Activated CD4-positive, CD25-positive, alpha-beta regulatory T cell treated with anti-CD3 and anti-CD28 coated beads, Interleukin-2, amount 50 U/mL, for 16 hours (primary cell): Measurements from ENCODE around the gene ROR2.

ENCODE experiments used
- DNase-seq: peaks from one replicate; pipeline ENCODE4 v3.0.0-alpha.2; 2020; ENCODE audit warnings: low read depth, low spot score

Gene ROR2

DNA sequence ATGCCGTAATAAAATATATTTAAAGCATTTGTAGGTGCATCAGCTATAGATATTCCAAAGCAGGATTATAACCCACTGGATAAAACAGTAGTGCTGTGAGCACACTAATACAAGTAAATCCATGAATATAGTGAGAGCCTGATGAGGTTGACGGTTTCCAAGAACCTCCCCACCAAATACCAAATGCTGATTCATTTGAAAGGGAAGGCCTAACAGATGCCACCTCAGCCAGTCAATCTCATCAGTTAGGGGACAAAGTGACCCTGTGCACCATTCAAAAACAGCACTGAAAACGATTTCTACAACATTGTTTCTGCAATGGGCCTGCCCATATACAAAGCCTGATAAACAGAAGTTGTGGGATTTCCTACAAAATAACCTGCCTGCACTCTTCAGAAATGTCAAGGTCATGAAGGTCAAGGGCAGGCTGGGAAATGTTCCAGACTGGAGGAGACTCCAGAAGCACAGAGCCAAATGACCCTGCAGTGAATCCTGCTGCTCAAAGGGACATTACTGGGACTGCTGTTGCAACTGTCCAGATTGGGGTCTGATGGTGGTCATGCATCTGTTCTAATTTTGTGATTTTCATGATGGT lies 69.6 kb downstream of the ROR2 start:
- no peak for DNase-seq

DNA sequence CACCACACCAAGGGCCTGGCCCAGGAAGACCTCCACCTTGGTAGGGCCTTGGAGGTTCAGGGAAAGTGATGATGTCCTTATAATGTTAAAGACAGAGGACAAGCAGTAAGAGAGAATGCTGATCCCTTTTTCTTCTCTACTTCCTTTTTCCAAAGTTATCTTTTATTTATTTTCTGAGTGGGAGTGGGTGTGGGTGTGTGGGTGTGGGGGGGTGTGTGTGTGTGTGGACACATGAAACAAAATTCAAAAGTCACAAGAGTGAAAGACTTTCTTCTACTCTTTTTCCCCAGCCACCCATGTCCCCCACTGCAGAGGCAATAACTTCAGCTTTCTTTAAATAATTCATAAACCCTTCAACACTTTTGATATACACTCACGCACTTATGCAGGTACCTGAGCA lies 70.8 kb downstream of the ROR2 start:
- no peak for DNase-seq

DNA sequence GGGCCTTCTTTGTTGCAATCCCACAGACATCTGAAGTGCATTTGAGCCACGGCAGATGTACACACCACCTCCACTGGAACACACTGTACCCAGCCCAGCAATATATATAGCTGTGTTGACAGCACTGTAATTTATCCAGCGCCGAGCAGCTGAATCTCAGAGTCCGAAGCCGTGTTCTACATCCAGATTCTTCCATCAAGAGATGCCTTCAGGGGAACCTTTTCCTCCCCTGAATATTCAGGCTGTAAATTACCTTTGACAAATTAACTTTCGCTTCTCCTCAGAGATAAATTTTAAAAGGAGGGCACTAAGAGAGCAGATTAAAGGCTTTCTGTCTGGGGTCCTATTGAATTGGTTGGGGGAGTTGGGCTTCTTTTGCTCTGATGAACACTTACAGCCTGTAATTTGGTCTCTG lies 76.4 kb downstream of the ROR2 start:
- DNase-seq: no peak

DNA sequence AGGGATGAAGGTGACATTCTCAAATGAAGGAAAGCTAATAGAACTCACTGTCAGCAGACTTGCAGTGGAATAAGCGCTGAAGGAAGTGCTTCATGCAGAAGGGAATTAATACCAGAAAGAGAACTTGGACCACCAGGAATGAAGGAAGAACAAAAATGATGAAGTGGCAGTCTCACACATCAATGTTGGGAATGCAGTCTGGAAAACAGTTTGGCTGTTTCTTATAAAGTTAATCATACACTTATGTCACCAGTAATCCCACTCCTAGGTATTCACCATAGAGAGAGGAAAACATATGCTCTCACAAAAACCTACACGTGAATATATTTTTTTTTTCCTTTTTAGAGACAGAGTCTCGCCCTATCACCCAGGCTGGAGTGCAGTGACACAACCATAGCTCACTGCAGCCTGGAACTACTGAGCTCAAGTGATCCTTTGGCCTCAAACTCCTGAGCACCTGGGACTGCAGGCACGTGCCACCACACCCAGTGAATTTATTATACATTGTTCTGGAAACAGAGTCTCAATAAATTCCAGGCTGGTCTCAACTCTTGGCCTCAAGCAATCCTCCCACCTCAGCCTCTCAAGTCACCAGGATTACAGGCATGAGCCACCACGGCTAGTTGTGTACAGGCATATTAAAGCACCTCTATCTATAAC lies 81.2 kb downstream of the ROR2 start:
- no peak for DNase-seq

DNA sequence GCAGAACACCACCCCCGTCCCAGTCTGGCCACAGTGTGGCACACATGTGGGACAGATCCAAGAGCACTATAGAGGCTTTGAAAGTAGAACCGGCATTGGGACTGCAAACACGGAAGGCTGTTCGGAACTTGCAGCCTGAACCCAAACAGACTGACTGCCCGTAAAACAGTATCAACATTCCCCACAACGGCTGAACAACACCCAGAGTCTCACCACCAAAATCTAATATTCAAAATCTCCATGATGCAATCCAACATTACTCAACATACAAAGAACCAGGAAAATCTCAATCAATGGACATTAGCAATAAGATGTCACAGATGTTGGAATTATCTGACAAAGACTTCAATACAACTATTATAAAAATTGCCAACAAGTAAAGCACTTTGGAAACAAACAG lies 82.3 kb downstream of the ROR2 start:
- no peak for DNase-seq

DNA sequence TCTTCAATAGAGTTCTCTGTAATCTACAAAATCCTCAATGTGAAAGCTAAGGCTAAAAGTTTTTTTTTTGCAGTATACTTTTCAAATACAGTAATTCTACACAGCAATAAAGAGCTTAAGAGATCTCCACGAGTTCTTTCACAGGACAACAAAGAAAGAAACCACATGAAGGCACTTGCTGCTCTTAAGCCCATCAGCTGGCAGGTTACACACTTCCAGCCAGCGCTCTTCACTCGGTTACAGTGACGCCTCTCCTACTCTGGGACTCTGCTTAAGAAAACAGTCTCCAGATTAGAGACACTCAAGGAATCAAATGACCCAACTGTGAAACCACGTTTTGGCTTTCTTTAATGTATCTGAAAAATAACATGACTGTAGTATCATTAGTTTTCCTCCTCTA lies 85.0 kb downstream of the ROR2 start:
- no peak for DNase-seq

DNA sequence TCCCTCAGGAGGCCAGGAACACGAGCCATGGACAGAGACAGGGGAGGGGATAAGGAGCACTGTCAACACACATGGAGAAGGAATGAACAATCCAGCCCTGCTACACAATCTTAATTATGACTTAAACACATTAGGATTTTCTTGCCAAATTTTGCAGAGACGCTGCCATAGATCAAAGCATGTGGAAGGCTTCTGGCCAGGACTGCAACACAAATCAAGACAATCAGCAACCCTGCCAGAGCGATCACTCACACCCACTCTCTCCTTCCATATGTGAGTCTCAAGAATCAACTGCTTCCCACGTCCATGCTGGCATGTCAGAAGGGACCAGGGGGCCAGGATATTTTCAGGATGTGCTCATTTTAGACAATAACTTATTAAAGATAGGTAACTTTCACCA lies 85.6 kb downstream of the ROR2 start:
- no peak for DNase-seq

DNA sequence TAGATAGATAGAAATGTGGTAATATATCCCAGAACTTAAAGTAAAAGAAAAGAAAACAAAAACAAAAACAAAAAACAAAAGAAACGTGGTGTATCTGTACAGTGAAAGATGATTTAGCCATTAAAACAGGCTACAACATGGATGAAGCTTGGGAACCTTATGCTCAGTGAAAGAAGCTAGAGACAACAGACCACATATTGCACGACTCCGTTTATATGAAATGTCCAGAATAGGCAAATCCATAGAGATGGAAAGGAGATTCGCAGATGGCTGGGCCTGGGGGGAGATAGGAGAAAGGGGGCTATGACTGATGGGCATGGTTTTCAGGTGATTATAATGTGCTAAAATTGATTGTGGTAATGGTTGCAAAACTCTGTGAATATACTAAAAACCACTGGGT lies 86.6 kb downstream of the ROR2 start:
- no peak for DNase-seq

DNA sequence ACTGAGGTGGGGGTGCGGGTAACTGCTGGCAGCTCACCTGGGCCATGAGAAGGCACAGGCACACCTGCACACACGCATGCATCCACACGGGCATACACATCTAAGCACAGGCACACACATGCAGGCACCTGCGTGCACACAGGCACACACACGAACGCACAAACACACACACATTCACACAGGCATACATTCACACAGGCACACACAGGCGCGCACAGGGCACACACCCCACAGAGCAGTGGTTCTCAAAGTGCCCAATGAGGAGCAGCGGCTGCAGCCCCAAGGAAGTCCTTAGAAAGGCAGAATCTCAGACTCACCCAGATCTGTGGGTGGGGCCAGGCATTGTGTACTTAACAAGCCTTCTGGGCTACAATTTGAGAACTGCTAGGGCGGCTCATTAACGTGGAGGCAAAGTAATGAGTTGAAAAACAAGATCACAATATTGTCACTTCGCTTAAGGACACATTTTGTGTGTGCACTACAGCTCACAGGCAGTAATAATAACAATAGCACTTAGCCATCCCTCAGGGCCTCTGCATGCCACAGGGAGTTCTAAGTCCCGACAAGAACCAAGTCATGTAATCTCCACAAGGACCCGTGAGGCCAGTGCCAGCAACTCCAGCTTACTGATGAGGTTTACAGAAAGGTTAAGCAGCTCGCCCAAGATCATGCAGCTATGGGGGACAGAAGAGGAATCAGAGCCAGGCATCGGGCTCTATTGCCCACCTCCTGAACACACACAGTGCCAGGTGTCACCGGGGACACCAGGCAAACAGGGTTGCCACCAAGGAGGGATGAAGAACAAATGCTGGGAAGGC lies 91.6 kb downstream of the ROR2 start:
- DNase-seq: no peak

DNA sequence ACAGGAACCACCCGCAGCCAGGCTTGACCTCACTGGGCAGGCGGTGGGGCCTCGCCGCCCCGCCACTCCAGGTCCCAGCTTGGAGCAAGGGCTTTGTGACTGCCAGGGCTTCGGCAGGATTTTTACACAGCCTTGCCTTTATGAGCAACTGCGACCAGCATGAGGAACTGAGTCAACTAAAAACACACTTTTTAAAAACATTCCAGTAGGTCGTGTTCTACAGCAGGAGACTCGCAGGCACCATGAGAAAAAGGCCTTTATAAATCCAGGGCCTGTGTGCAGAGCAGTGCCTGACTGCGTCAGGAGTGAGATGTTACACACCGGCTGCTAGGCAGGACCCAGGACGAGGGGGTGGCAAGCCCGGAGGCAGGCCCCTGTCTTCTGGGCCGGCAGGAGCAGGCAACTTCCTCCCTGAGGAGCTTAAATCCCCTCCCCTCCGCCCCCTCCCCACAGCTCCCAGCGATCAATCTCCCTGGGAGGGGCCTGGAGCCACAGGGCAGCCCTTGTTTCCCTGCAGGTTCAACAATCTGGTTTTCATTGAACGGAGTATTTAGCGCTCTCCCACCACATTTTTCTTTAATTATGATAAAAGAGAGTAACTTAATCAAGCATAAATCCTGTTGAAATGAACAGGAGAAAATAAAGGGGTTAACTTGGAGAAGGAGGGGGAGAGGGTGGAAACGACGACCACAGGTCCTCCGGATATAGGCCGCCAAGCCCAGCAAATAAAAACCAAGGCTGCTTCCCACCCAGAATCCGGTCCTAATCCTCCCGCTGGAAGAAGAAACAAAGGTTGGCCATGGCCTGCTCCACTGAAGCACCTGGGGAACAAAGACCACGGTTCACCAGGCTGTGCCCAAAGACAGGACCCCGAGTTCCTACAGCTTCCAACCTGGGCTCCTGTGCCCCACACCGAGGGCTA lies 92.5 kb downstream of the ROR2 start:
- DNase-seq: no peak

DNA sequence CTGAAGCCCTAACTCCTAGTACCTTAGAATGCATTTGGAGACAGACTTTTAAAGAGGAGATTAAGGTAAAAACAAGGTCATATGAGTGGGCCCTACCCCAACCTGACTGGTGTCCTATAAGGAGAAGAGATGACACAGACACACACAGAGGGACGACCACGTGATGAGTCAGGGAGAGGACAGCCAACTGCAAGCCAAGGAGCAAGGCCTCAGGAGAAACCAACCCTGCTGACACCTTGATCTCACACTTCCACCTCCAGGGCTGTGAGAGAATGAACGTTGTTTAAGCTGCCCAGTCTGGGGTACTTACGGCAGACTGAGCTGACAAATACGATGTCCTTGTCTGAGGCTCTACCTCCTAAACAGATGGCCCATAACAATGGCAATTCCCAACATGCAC lies 93.6 kb downstream of the ROR2 start:
- DNase-seq: no peak

DNA sequence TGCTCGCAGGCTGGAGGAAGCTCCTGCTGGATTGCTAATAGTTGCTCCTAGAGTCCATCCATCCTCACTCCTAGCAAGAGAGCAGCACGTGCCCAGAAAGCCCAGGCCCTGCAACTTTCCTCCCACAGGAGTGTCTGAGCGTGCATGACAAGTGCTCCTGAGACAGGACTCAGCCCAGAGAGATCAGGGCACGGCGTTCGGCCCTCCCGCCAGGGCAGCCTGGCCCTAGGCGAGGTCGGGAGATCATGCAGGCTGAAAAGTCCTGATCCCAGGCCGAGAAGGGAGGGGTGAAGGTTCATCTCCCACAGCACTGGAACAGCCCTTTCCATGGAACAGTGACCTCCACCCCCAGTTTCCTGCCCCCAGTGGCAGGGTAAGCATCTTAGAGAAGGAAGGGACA lies 94.8 kb downstream of the ROR2 start:
- DNase-seq: no peak

DNA sequence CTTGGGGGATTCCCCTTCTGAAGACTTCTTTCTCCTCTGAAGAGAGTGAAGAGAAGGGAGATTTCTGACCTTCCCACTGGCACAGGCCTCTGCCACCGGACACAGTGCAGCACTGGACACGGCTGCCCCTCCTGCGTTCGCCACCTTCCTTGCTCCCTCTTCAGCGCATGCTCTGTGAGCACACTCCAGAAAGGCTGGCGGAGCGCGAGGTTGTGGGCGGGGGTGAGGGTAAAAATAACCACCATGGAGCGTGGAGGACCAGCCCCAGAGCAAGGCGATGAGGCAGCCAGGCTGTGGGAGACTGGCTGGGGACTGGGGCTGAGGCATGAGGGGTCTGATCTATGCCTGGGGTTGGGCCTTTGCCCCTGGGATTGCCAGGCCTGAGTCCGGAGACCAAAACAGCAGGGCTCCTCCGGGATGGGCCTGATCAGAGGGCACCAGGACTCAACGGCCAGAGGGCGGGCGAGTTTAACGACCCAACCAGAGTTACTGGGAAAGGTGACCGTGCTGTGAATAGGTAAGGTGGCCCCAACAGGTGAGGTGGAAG lies 97.2 kb downstream of the ROR2 start:
- no peak for DNase-seq

DNA sequence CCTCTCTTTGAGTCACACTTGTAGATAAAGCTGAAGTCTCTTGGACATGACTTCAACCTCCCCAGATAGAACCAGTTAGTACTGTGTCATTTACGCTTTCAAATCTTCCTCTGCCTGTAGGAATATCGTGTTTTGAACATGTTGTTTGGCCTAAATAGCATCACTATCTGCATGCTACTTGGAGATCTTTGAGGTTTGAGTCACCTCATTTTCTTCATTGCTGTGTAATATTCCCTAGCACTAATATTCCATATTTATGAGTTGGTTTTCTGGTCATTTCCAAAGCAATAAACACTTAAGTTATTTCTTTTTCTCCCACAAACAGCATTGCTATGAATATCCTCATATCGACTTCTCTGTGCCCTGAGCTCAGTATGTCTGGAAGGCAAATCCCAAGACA lies 100.3 kb downstream of the ROR2 start:
- no peak for DNase-seq

DNA sequence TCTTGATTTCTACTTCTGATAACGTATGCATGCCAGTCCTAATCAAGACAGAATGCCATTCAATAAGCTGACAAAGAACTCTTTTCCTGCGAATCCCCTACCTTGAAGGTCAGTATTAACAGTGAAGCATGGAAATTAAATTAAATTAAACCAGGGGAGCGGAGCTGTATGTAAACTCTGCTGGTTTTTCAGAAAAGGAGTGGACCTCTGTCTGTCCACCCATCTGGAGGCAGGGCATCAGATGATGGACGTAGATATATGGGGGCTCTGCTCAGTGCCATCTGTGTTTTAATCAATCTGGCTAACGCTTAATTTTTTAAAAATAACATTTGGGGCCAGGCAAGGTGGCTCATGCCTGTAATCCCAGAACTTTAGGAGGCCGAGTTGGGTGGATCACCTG lies 101.9 kb downstream of the ROR2 start:
- DNase-seq: no peak

DNA sequence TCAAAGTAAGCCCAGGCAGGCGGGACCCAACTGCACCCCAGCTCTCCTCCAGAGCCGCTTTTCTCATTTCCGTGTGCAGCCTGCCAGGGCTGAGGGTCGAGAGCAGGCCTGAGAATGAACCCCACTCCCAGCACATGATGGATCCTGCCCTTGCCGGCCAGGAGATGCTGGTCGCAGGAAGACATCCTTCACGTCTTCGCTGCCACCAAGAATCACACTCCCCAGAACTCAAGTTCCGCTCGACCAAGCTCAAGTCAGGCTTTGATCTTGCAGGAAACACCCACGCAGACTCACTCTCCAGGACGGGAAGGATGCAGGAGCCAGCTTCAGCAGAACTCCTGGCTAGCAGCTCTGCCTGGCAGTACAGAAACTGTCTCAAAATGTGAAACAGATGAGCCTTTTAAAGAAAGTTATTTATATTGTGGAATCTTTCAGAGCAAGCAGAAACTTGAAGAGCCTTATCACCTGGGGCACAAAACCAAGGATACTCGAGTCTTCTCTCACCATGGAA lies 102.4 kb downstream of the ROR2 start:
- DNase-seq: no peak

DNA sequence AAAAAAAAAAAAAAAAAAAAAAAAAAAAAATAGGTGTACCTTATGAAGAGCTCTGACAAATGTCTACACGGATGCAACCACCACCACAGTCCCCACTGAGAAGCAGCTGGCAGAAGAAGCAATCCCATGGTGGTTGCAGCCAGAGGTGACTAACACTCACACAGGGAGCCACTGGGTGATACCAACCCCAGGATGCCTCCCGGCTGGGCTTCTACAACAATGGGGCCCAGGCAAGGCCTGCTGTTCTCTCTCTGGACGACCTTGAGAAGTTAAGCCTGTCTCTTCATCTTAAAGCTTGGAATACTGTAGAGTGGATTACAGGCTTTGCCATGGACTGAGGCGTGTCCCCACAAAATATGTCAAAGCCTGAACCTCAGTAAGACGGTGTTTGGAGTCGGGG lies 104.1 kb downstream of the ROR2 start:
- no peak for DNase-seq

DNA sequence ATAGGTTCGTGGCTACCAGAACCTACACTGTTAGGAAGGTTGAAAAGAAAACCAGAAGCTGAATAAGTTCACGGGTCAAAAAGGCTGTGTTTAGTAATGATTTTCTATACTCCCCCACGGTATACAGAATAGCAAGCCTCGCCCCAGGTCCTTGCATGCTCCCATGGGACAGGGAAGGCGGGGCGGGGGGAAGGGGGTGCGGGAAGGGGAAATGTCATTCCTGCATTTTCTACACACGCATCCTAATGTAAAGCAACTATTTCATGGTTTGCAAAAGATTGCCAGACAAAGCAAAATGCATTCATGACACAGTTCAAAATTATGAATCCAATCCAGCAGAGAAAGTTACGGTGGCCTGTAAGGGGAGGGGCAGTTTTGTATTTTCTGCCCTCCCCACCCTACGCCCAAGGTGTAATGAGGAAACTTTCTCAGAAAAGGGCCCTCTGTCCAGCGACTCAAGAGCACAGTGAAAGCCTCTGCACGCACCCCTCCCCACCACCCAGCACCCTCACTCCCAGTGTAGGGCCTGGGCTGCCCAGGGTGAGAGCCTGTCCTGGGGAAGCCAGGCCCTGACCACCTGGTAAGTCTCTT lies 105.2 kb downstream of the ROR2 start:
- DNase-seq: no peak

DNA sequence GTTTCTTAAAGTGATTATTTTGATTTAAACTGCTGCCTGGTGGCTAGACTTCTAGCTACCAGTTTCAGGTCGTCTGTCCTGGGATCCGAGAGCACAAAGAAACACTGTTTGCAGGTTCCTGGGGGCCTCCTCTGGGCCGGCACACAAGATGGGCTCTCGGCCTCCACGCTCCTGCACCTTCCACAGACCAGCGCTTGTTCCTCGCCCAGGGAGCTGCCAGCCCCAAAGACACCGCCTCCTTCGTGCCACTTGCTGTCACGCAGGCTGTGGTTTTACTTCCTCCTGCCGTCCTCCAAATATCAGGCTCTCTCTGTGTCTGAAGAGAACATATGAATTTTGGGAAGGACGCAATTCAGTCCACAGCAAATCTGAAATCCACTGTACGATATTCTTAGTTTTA lies 105.8 kb downstream of the ROR2 start:
- no peak for DNase-seq

DNA sequence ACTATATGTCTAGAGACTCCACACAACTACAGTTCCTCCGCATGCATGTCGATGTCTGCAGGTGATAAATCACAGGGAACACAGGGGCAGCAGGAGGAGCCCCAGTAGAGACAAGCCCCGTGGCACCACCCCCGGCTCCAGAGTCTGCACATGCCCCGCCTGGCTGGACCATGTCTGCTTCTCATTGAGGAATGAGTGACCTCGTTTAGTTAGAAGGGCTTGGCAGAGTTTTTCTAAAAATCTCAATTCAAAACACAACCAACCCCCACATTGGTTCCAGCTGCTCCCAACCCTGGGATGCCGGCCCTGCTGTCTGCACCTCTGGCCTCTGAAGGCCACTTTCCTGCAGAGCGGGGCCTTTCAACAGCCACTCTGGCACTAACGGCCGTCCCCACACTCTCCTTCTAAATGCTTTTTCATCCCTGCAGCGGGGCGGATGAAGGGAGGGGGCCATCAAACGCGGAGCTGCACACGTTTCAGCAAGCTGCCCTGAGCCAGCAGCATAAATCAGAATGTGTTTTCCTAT lies 106.3 kb downstream of the ROR2 start:
- no peak for DNase-seq

DNA sequence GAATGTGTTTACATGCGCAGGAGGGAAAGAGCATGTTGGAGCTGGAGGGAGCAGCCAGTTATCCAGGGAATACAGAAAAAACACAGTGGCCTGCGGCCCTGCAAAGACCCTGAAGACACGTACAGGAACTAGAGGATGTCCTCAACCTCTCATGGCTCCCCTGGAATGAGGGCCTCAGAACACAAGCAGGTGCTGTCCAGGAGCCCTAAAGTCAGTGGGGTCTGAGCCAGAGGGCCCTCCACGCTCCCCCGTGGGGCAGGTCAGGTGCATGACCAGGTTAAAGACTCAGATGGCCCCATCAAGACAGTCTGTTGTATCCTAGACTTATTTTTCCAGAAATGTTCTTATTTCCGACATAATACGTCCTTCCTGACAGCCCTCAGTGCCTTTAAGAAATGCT lies 106.9 kb downstream of the ROR2 start:
- DNase-seq: no peak
